HPDE6-E6E7 (cell line): ENCODE data around the gene TNFRSF1B.
A peak's percentile ranks its signal among the peaks of the same experiment; 100 is the strongest.

Source experiments
- DNase-seq: peaks from one replicate; pipeline ENCODE4 v3.0.0; 2011; ENCODE audit warnings: missing footprints; ENCODE audit errors: extremely low spot score

Gene TNFRSF1B

DNA sequence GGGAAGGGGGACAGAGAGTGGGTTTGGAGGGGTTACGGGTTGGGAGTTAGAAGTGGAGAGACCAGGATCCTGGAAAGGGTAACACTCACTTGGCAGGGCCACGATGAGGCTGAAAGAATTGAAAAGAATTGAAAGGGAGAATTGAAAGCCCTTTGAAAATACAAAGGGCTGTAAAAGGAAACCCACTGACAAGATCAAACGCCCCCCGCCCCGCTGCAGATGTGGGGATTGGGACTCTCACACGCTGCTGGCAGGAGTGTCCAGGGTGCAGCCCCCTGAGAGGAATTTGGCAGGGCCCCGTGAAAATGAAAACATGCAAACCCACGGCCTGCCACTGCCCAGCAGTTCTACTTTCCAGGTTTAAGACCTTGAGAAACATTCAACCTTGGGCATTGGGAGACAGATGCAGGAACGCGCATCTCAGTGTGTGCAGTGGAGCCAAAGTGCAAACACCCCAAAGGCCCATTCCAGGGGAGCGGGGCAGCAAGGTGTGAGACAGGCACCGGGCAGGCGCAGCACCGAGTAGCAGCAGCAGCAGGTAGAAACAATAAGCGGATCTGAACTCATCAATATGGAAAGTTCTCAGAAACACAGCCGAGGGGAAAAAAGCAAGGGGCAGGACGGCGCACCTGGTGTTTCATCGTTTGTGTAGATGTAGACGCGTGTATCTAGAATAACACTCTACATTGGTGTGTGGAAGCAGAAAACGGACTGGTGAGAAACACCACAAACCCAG, 8.3 kb upstream of the TNFRSF1B start:
- DNase-seq = no peak

DNA sequence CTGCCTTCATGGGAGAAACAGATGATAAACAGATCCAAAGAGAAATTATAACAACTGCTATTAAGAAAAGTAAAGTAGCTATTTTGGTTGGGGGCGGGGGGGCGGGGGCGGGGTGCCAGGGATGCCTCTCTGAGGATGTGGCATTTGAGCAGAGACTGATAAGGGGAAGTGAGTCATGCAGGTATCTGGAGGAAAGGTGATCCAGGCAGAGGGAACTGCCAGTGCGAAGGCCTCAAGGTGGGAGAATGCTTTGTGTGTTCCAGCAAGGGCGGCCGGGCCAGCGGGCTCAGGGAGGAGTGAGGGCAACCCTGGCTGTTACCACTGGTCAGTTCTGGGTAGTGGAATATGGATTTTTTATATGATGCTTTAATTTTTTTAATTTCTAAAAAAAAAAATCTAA, 7.0 kb upstream of the TNFRSF1B start:
- DNase-seq = no peak

DNA sequence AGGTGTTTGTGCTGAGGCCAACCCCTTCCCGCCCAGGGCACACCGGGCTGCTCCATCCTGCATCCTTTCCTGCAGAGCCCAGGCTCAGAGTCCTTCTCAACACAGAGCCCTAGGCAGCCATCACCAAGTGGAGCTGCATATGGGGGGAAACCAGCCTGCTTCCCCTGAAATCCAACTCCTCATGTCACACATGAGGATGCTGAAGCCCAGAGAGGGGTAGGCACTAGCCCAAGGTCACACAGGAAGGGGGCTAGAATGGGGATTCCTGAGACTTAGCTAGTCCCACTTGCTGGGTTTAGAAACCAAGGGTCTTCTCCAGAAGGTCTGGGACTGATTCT, 5.5 kb upstream of the TNFRSF1B start:
- DNase-seq = no peak

DNA sequence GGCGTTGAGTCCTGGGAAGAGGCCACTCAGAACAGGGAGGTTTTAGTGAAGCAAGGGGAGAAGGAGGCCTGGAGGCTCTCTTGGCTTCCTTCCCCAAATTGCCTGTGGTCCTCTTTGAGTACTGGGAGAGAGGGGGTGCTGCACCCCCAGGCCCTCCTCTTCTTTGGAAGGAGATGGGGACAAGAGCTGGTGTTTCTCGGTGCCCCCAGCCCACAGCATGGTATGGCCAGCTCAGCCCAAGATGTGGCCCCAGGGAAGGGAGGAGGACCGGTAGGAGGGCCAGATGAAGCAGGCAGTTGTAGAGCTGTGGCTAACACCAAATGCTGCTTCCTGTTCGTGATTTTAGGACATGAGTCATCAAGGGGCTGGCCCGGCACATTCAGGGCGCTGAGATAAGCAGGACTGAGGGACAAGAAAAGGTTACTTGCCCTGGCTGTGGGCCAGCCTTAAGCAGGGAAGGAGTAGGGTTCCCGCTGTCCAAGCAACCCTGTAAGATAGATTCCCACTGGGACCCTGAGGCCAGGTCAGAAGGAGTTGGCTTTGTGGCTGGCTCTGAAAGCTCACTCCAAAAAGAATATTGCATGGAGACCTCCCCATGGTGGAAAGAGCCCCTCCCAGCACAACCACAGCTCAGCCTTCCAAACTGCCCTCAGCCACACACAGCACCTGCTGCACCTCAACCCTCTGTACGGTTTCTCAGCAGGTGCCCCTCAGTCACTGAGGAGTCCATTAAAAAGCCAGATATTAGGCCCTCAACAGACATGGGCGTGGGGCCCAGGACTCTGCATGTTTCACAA, 4.9 kb upstream of the TNFRSF1B start:
- peak; percentile 61 for DNase-seq

DNA sequence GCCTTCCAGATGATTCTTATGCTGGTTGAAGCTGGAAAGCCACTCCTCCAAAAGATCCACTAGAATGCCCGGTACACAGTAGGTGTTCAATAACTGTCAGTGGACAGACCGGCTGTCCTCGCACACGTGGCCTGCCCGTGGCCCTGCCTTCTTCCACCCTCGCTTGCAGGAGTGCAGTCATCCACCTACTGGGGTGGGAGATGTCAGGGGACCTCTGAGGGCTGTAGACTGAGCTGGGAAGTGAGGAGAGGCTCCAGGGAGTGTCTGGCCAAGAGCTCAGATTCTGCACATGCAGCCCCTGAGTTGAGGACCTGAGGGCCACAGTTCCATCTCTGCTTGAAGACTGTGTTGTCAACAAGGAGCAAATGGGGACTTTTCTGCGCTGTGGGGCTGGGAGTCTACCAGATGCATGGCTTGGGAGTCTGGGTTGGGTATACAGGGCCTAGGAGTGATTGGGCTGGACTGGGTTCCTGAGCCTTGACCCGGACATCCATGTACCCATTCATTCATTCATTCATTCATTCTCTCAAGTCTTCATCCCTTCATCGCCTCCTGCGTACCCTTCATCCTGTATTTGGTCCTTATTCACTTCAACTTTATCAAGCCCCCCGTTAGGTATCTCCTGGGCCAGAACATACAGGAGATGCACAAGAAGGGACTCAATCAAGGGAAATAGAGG, 4.2 kb upstream of the TNFRSF1B start:
- no peak for DNase-seq

DNA sequence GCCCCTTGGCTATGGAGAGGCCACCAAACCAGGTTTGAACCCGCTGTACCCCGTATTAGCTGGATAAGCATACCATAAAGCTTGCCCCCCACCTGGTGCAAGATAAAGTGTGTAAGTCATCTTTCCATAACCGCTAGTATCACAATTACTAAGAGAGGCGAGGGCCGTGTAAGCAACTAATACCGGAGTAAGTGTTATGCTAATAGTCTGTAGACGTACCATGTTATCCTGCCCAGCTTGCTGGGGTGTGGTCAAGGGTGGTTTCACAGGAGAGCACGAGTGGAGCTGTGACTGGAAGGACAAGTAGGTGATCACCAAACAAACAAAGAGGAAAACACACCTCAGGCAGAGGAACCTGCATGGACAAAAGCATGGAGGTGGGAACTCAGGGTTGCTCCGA, 3.6 kb upstream of the TNFRSF1B start:
- no peak for DNase-seq

DNA sequence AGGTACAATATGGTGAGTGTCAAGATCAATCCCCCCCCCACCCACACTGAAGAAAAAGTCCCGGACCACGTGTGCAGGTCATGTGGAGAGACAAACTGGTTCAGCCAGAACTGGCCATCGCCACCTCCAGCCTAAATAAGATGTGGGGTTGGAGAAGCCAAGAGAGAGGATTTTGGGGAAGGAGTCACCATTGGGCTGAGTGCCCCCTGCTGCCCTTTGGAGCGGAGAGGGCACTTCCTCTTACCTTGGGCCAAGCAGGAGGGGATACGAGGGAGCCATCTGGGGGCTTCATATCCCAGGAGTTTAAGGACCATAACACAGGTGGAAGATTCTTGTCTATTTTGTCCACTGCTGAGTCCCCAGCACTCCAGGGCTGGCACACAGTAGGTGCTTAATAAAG, 2.6 kb upstream of the TNFRSF1B start:
- DNase-seq = no peak

DNA sequence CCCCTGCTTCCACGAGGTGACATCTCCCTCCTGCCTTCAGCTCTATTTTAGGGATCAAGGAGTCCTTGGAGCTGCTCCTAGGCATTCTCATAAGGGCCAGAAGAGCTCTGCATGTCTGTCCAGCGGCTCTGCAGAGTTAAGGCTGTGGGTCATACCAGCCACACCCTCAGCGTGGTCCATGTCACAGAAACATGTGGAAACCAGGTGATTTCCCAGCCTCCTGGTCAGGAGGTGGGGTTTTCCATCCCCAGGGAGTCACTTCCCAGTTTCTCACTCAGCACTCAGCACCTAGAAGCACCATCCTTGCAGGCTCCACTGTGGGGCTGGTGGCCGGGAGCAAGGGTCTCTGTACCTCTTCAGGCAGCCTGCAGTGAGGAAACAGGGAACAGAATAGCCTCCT, 1.4 kb upstream of the TNFRSF1B start:
- DNase-seq = no peak

DNA sequence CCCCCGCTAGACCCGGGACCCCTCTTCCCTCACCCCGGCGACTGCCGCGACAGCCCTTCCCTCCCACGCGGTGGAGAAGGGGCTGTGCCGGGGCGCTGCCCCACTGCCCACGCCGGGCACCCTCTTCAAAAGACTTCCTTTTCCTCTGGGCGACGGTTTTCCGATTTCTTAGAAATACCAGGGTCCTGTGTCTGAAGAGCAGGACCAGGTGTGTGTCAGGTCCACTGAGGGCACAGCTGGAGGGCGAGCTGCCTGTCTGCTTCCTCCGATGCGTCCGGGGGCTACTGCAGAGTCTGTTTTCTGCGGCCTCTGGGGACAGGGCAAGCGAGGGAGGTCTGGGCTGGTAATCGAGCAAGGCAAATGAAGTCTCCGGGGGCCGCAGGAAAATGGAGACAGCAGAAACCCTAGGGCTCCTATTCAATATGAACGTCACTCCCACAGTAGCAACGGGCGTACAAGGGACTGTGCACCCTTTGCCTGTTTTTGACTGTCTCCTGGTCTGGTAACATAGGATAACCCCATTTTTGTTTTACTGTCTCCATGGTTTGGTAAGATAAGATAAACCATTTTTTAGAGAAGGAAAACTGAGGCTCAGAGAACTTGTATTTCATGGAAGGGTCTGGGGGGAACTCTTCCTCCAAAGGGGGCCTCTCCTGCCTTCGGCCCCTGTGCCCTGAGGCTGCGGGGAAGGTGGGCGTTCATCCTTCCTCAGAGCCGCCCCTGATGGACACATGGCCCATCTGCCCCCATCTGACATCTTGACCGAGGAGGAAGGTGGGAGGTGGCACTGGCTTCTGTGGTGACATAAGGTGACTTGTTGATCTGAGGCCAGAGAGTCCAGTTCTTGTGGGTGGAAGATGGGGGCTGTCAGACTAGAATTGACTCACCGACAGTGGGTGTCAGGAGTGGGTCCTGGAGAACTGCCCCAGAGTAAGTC, 970 bp downstream of the TNFRSF1B start:
- DNase-seq = no peak

DNA sequence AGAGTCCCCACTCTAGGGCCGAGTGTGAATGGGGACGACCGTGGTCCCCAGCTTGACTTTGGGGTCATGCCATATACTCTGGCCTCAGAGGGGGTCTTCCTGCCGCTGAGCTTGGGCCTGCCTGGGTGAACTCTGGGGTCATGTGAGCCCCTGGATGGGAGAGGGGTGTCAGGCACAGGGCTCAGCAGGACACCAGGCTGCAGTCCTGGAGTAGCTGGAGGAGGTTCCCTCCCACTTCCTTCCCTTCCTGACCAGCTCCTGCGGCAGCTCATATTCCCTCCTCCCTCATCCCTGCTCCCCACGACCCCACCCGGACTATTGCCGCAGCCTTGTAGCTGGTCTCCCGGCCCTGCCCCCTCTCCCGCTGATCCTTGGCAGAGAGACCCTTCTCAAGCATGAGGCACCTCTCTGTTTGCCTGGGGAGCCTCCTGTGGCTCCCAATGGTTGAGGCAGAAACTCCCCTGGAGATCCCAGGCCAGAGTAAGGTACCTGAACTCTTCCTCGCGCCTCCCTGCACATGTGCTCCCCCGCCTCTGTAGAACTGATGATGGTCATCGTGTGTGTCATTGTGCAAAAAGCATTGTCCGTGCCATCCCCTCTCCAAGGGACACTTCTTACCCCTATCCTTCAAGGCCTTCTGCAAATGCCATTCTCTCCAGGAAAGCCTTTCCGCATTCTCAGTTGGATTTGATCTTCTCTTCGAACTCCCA, 1.8 kb downstream of the TNFRSF1B start:
- DNase-seq = no peak

DNA sequence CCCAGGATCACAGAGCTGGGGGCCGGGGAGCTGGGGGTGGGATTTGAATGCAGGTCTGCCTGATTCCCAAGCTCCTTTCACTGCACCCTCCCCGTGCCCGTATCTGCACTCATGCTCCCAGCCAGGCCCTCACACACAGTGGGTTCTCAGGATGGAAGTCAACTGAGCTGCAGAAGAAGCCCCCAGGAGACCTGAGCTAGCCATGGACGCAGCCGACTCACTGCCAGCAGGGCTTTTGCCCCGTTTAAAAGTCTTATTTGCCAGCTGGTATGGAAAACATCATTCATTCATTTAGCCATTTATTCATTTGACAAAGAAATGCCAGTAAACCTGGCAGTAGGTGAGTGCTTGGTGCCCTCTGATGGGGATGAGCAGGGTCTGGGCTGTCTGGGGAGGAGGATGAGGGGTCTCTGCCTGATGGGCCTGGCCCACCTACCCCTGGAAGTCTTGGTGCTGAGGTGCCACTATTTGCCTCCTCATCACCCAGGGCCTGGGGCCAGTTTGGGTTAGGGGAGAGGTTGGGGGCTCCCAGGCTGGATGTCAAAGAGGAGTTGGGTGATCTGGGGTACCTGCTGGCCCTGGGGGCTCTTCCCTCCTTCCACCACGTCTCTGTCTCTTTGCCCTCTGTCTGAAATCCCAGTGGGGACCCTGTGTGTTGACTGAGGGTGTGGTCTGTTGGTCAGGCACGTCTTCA, 2.8 kb downstream of the TNFRSF1B start:
- DNase-seq = no peak

DNA sequence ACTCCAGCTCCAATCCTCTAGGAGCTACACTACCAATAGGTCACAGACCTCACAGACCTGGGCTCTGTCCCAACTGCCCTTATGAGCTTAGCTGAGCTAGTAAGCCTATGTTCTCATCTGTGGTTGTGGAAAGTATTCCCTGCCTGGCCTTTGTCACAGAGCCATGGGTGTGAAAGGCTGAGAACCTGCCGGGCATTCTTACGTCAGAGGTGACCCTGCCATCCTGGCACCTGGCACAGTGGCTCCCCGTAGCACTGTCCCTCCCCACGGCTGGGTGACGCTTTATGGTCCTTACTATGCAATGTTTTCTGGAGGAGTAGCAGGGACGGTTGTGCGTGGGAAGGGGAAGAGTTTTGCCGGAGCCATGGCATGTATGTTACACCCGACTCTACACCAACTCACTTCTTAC, 3.5 kb downstream of the TNFRSF1B start:
- no peak for DNase-seq

DNA sequence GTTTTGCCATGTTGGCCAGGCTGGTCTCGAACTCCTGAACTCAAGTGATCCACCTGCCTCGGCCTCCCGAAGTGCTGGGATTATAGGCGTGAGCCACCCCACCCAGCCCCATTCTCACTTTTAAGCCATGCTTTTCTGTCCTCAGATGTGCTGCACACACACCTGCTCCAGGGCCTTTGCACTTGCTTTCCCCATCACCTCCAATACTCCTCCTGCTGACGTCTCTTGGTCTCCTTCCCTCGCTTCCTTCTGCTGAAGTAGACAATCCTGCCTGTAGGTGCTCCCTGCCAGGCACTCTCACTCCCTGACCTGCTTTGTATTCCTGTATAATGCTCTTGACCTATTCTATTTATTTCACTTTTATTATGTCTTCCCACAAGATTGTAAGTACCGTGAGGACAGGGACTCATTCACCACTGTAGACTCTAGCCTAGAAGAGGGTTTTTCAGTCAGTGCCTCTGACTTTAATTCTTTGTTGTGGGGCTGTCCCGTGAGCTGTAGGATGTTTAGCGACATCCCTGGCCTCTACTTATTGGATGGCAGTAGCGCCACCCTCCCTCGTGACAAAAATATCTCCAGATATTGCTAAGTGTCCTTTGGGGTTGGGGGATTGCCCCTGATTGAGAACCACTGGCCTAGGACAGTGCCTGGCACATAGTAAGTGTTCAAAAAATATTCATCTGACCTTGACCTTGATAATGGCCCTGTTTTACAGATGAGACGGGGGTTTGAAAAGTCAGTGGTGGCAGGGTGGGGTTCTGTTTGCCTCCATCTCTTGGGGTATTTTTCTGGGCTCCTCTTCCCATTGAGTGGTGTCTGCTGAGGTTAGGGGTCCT, 4.6 kb downstream of the TNFRSF1B start:
- no peak for DNase-seq

DNA sequence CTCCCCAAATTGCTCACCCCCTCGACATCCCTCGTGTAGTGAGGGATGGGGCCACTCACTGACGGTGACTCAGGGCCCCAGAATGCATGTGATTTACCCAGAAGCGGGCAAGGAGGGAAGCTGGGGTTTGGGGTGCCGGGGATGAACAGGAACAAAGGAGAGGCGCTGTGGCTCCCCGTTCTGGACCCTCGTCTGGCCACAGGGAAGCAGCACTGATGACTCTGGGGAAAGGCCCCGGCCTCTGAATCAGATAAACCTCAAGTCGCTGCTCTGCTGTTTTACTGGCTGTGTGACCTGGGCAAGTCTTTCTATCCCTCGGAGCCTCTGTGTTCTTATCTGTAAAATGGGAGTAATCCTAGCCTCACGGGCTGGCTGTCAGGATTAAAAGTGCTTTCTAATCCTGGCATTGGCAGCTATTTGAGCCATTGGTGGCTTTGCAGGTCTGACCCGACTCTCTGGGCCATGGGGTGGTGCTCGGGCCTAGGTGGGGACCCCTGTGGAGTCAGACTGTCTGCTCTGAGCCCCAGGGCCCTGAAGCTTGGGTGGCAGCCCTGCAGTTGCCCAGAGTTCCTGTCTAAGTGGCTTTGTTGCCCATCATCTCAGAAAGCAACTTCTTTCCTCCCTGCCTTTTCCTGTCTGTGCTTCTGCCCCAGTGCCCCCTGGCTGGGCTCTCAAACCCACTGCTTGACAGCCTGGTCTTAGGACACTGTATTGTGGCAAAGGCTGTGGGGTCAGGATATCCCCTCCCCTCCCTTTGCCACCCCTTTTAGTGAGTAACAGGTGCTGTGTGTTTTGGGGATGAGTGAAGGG, 5.5 kb downstream of the TNFRSF1B start:
- DNase-seq = no peak

DNA sequence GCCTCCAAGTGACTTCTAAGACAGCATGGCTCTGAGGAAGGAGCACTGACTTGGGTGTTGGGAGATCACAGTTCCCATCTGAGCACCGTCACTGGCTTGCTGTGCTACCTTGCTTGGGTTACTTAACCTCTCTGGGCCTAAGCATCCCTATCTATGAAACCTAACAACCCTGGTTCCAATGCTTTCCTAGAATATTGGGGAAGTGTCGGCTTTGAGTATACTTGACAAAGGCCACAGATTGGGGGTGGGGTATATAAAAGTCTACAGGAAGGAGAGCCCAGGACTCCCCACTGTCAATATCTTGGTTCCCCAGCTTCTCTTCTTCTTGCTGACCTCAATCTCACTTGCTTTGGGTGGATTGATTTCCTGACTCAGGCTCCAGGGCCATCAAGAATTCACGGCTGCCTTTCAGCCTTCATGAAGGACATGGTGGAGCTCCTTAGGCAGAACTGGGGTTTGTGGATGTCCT, 6.3 kb downstream of the TNFRSF1B start:
- DNase-seq = no peak

DNA sequence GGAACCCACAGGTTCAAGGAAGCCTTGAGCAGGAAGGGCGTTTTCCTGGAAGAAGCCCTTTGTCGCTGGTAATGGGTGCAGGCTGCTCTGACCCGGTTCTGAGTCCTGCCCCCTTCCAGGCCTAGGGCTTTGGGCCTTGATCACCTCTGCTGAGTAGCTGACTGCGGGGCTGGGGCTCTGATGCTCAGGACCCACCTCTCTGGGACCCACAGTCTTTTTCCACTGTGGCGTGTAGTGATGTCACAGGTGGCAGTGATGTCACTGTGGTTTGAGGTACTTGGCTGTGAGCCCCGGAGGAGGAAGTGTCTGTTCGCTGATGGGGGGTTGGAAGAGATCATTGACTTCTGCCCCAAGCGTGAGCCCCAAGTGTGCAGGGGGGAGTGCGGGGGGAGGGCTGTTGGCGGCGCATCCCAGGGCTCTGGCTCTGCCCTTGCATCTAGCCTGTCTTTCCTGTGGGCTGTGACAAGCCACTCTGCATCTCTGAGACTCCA, 6.9 kb downstream of the TNFRSF1B start:
- DNase-seq = no peak

DNA sequence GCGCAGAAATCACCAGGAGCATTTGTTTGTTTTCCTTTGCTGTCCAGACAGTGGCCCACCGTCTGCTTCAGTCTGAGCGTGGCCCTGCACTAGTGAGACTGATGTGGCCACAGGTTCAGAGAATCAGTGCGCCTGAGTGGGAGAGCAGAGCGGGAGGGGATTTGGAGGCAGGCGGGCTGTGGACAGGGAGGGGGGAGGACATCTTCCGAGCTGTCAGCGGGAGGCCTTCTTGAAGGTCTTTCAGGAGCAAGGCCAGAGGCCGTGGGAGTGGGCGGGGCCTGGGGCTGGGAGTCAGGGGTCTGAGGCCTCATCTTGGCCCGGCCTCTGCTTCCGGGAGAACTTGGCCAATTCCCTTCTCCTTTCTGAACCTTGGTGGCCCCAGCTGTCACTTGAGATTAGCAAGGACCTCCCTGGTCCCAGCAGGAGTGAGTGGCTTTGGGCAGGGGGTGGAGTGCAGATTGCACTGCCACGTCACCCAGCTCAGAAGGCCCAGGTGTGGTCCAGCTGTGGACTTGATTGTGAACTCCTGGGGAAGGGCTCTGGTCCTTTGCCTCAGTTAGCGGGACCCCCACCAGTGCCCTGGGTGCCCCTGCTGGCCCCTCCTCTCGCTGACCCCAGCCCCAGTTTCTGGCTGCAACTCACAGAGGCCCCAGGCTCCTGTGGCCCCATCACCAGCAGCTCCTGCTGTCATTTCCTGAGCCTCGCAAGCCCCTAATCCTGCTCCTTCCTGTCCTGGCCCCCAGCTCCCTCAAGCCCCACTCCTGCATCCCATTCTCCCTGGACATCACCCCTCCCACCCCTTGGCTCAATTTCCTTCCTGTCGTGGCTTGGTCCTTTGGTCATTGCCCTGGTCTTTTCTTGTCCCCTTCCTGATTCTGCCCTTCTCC, 8.4 kb downstream of the TNFRSF1B start:
- DNase-seq = no peak
